SU-DHL-6 (cell line): ENCODE measurements around the gene ANAPC10.

Experiments used
- CTCF ChIP-seq: fragments of 200-600 bp; sonication (generic); IDR thresholded peaks from one replicate; pipeline ENCODE4 v1.5.1; 2017; ENCODE audit warnings: antibody characterized with exemption, mild to moderate bottlenecking, low read length, moderate library complexity; ENCODE audit not compliant: insufficient read depth, poor library complexity, severe bottlenecking
- EZH2phosphoT487 ChIP-seq: fragments of 200-600 bp; sonication (generic), shearing (Covaris generic); conservative IDR thresholded peaks from 2 replicates; pipeline ENCODE4 v1.6.1; 2018; ENCODE audit warnings: mild to moderate bottlenecking, antibody characterized with exemption, low read length, moderate library complexity, mixed read lengths

GRCh38 chr4:145047151-145047550 is 50.8 kb downstream of the ANAPC10 start:
- no peak for TF ChIP-seq CTCF
- no peak for TF ChIP-seq EZH2phosphoT487
